Measurements from ENCODE around the gene HTR5A.
A peak's percentile ranks its signal among the peaks of the same experiment; 100 is the strongest.
"Not testable (repeated sequence)": the region's sequence is repeated elsewhere in the genome, so short reads cannot be mapped to it uniquely, and the experiment has no call there.

Gene HTR5A

DNA sequence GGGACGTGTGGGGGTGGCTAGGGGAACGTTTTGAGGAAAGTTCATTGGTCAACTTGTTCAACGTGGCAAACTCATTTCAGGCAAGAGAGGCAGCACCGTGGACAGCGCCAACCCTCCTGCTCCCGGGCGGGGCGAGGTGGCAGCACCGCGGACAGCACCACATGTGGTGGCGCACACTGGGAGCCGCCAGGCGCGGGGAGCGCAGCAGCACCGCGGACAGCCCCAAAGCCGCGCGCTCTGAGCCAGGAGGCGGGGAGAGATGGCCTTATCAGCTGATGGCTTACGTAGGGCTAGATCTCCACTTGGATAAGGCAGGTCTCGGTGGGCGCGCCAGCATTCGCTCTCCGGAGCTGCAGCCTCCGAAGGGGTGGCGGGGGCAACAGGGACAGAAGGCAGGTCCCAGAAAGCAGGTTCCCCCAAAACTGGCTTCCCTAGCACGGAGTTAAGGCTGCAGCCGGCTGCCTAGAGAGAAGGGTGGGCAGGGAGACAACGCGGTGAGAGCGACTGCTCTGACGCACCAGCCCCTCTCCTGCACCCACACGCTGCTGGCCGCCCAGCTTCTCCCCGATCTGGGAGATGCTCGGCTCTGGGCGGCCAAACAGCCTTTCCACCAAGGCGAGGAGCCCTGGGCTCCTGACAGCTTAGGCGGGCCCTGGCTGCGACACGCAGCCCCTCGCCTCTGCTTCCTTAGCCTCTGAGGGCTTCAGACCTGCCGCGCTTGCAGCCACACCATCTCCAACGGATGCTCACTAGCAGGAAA lies at the start of gene HTR5A:
Gene HTR5A, plus strand, starts transcription at position 333 of the 760 bp plus-strand sequence. CDS start 576 bp downstream, outside the sequence.
- no peak for DNase-seq

DNA sequence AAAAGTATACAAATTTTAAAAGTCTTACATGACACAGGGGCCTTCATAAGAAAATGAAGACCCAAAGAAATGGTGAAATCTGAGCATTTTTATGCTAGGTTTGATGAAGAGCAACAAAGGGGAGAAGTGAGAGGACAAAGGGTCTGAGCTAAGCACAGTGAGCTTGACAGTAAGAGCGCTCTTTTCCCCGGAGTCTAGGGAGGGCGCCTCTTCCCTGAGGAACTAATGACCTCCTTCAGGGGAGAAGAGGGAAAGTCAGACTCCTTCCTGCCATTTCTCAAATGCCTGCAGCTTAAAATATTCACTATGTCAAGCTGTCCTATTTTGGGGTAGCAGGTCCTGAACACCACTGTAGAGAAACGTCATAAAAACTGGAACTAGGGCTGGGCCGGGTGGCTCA lies 49.1 kb upstream of the HTR5A start:
- DNase-seq = no peak

GRCh38 chr7:155021699-155022145 lies 48.4 kb upstream of the HTR5A start:
- no peak for DNase-seq

DNA sequence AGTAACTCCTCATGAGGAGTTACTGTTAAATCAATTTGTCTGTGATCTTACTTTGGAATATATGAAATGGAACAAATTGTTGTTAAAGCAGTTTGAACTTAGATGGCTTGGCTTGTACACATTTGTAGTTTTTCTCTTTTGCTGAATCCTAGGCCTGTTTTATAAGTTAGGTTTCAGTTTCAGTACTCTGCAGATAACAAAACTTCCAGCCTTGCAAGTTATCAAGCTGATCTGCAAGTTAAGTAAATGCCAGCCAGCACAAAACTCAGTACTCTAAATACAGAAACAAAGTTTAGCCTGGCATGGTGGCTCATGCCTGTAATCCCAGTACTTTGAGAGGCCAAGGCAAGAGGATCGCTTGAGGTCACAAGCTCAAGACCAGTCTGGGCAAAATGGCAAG lies 42.2 kb upstream of the HTR5A start:
- DNase-seq = no peak

DNA sequence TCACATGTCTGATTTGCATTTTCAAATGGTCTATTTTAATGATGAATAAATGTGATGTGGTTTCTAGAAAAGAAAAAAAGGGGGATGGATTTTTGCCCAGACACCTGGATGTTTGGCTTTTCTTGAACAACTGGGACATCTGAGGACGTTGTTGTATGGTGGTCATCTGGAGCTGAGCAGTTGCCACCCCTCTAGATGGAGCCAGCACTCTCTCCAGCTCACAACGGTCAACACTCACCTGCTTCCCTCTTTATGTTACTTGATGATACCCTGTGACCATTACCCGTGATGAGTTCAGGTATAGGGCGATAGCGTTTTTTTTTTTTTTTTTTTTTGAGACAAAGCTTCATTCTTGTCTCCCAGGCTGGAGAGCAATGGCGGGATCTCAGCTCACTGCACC lies 37.1 kb upstream of the HTR5A start:
- no peak for DNase-seq

GRCh38 chr7:155034495-155034894 lies 35.6 kb upstream of the HTR5A start:
- DNase-seq = not testable (repeated sequence)

DNA sequence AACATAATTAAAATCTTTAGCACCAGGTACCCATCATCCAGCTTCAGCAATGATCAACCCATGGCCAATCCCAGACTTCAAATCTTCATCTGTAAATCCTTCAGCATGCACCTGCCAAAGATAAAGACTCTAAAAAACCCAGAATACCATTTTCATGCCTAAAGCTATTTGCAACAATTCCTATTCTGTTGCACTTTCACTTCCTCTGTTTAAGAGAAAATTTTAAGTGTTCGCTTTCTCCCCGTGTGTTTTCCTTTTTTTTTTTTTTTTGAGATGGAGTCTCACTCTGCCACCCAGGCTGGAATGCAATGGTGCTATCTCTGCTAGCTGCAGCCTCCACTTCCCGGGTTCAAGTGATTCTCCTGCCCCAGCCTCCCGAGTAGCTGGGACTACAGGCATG lies 31.8 kb upstream of the HTR5A start:
- no peak for DNase-seq

GRCh38 chr7:155043756-155044155 lies 26.4 kb upstream of the HTR5A start:
- DNase-seq = no peak

- no peak for DNase-seq
Measured at GRCh38 chr7:155048006-155048405, 22.1 kb upstream of the HTR5A start.

GRCh38 chr7:155051355-155051754 lies 18.8 kb upstream of the HTR5A start:
- no peak for DNase-seq

GRCh38 chr7:155053002-155053401 lies 17.1 kb upstream of the HTR5A start:
- no peak for DNase-seq

- DNase-seq = no peak
Measured at GRCh38 chr7:155054761-155055160, 15.4 kb upstream of the HTR5A start.

- DNase-seq = no peak
Measured at GRCh38 chr7:155057076-155057475, 13.0 kb upstream of the HTR5A start.

GRCh38 chr7:155058896-155059295 lies 11.2 kb upstream of the HTR5A start:
- no peak for DNase-seq

- no peak for DNase-seq
Measured at GRCh38 chr7:155059703-155060102, 10.4 kb upstream of the HTR5A start.

GRCh38 chr7:155062411-155062810 lies 7.7 kb upstream of the HTR5A start:
- DNase-seq = no peak

DNA sequence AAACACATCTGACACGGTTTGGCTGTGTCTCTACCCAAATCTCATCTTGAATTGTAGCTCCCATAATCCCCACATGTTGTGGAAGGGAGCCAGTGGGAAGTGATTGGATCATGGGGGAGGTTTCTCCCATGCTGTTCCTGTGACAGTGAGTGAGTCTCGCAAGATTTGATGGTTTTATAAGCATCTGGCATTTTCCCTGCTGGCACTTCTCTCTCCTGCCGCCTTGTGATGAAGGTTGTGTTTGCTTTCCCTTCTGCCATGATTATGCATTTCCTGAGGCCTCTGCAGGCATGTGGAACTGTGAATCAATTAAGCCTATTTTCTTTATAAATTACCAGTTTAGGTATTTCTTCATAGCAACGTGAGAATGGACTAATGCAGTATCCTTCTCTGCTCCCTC lies 5.9 kb upstream of the HTR5A start:
- no peak for DNase-seq

DNA sequence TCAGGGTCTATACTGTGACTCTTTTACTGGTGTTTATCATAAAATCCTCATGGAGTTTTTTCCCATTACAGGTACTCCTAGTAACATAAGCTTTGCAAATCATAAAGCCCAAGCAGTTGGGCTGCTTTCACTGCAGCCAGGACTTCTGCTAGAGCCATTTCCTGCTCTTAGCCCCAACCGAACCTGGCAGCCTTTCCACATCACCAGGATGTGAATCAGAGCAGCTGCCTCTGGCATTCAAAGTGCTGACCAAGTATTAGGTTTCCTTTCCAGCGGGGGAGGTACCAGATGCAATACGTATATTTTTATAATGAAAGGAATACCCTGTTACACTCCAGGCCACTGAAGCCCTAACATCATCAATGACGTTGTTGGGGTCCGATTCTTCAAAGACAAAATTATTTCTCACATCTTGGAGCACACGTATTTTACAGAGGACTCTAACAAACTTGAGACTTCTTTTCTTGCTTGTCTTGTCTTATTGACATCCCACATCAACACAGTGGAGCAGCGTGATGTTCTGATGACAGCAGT lies 3.6 kb upstream of the HTR5A start:
- DNase-seq = peak; percentile 31

- DNase-seq = no peak
Measured at GRCh38 chr7:155071121-155071651, 1.1 kb downstream of the HTR5A start.

DNA sequence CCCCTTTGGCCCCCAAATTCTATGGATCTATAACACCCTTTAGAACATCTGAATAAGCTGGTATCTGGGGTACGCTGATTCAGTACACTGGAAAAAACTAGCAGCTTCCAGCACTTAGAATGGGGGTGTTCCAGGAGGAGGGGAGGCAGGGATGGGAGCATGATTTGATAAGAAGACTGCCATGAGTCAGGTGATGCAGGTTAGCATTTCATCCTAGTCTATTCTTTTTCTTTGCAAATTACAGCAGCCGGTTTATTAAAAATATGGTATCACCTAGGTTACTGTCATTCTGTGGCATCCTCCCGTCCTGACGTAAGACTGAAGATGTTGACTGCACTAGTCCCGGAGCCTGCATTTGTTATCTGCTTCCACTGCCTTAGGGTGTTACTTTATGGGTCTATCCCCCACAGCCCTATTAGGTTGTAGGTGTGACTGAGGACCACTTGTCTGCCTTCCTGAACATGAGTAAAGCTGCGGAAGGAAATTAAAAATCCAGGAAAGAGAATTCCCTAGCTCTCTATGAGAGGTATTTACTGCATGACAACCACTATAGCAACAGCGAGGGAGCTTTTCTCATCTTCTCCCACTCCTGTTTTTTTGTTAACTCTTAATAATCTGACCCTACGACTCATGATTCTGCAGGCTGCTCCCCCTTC lies 1.9 kb downstream of the HTR5A start:
- DNase-seq = no peak

DNA sequence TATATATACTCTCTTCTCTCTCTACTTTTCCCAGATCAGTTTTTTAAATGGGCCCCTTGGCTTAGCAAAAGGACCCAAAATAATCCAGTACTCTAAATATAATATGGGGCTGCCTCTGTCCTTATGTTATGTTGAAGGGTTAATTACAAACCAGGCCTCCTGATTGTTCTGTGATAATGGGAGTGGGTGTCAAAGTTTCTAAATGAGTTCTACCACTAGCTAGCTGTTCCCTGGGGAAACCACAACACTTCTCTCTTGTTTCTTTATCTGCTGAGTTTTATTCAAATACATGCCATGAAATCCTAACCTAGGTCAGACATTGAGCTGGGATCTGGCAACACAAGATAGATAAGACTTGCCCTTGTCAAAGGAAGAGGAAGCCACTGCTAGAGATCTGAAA lies 3.8 kb downstream of the HTR5A start:
- no peak for DNase-seq

DNA sequence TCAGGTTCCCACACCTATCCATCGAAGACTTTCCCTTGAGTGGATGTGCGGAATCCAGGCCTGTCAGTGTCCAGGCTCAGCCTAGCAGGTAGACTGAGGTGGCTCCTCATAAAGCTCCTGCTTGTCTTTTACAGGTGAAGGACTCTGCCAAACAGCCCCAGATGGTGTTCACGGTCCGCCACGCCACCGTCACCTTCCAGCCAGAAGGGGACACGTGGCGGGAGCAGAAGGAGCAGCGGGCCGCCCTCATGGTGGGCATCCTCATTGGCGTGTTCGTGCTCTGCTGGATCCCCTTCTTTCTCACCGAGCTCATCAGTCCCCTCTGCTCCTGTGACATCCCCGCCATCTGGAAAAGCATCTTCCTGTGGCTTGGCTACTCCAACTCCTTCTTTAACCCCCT lies 13.9 kb downstream of the HTR5A start:
- no peak for DNase-seq

DNA sequence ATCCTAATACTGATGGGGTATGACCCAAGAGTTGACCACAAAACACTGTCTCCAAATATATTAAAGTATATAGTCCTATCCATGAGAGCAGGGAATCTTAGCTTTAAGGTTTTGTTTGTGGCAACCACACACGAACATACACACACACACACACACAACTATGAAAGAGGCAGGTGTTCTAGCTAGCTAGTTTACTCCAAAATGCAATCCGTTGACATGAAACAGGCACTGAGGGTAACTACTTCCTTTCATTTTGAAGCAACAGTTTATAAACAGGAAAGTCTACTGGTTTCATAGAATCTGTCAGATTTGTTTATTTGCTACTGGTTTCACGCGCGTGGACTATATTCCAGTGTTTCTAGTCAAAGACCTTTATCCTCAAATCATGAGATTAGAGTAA lies 14.8 kb downstream of the HTR5A start:
- DNase-seq = no peak

DNA sequence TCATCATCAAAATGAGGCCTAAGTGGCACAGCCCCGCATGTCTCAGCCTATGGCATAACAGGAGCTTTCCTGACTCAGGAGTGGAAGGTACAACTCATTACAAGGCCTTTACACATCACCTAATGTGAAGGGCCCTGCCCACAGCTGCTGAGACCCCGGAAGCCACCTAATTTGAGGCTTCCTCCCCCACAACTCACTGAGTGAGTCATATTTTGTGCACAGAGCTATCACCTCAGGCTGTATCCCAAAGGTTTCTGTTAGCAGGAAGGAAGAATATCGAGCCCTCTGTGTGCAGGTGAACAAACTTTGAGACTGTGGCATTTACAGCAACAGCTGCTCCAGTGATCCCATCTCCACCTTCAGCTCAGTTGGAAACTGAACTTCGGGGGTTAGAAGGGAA lies 20.6 kb downstream of the HTR5A start:
- no peak for DNase-seq

Data from NCI-H774 (cell line).